Liver (tissue), 3 donors: ENCODE measurements around the gene STXBP4.

Experiments used
- EGR1 ChIP-seq, 2 donors: IDR thresholded peaks; 2 replicates each; pipeline ENCODE4 v1.6.1; 2016 to 2018; ENCODE audit warnings: antibody characterized with exemption in 2 of 2, low read depth in 2 of 2
- FOXA1 ChIP-seq: IDR thresholded peaks from 2 replicates; pipeline ENCODE4 v1.6.1; 2016; ENCODE audit warnings: antibody characterized with exemption
- JUND ChIP-seq, 2 donors: IDR thresholded peaks; 2 replicates each; pipeline ENCODE4 v1.6.1; 2016; ENCODE audit warnings: antibody characterized with exemption in 2 of 2
- RAD21 ChIP-seq, 2 donors: IDR thresholded peaks; 2 replicates each; pipeline ENCODE4 v1.6.1; 2016; ENCODE audit warnings: antibody characterized with exemption in 2 of 2, mild to moderate bottlenecking in 2 of 2
- TAF1 ChIP-seq: conservative IDR thresholded peaks from 2 replicates; pipeline ENCODE4 v1.6.1; 2016; ENCODE audit warnings: antibody characterized with exemption, mild to moderate bottlenecking
- YY1 ChIP-seq: IDR thresholded peaks from 2 replicates; pipeline ENCODE4 v1.6.1; 2016; ENCODE audit warnings: antibody characterized with exemption, mild to moderate bottlenecking
- TF ChIP-seq, protein P1 (sequence below): fragments of 150-350 bp; IDR thresholded peaks from 2 replicates; pipeline ENCODE4 v1.5.1; 2017; ENCODE audit warnings: improper control_type of control experiment, low read depth, low read length; ENCODE audit not compliant: missing input control
- TF ChIP-seq, protein P2 (sequence below): IDR thresholded peaks from 2 replicates; pipeline ENCODE4 v1.6.1; 2016; ENCODE audit warnings: antibody characterized with exemption
- TF ChIP-seq, protein P3 (sequence below): IDR thresholded peaks from 2 replicates; pipeline ENCODE4 v1.6.1; 2016; ENCODE audit warnings: antibody characterized with exemption, mild to moderate bottlenecking
- donor health status: healthy.
- donor health status: healthy.

DNA sequence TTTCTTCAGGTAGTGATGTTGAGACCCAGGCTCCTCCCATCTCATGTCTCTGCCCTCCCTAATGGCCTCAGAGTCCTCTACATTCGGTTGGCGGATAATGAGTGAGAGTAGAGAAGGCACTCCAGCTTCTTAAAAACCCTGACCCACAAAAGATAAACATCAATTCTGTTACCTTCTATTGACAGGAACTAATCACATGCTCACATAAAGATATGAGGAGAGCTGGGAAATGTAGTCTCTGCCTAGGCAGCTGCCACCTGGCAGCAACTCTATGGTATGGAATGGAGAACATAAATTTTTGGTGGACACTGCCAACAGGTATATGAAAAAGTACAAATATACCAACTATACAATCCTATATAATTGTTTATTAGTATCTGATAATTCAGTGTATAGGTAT is 185.5 kb downstream of the STXBP4 start:
- TF ChIP-seq, protein P1, sequence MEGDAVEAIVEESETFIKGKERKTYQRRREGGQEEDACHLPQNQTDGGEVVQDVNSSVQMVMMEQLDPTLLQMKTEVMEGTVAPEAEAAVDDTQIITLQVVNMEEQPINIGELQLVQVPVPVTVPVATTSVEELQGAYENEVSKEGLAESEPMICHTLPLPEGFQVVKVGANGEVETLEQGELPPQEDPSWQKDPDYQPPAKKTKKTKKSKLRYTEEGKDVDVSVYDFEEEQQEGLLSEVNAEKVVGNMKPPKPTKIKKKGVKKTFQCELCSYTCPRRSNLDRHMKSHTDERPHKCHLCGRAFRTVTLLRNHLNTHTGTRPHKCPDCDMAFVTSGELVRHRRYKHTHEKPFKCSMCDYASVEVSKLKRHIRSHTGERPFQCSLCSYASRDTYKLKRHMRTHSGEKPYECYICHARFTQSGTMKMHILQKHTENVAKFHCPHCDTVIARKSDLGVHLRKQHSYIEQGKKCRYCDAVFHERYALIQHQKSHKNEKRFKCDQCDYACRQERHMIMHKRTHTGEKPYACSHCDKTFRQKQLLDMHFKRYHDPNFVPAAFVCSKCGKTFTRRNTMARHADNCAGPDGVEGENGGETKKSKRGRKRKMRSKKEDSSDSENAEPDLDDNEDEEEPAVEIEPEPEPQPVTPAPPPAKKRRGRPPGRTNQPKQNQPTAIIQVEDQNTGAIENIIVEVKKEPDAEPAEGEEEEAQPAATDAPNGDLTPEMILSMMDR, result no peak
- TF ChIP-seq TAF1 (no peak), RAD21 (IDR thresholded peaks at IDR 0.05) (no peak), EGR1 (IDR thresholded peaks at IDR 0.05; ENCODE audit: low read depth in 2 of 2) (no peak), JUND (IDR thresholded peaks at IDR 0.05) (no peak), FOXA1 (no peak), YY1 (no peak)
- TF ChIP-seq, protein P2, sequence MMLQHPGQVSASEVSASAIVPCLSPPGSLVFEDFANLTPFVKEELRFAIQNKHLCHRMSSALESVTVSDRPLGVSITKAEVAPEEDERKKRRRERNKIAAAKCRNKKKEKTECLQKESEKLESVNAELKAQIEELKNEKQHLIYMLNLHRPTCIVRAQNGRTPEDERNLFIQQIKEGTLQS, result no peak
- TF ChIP-seq, protein P3, sequence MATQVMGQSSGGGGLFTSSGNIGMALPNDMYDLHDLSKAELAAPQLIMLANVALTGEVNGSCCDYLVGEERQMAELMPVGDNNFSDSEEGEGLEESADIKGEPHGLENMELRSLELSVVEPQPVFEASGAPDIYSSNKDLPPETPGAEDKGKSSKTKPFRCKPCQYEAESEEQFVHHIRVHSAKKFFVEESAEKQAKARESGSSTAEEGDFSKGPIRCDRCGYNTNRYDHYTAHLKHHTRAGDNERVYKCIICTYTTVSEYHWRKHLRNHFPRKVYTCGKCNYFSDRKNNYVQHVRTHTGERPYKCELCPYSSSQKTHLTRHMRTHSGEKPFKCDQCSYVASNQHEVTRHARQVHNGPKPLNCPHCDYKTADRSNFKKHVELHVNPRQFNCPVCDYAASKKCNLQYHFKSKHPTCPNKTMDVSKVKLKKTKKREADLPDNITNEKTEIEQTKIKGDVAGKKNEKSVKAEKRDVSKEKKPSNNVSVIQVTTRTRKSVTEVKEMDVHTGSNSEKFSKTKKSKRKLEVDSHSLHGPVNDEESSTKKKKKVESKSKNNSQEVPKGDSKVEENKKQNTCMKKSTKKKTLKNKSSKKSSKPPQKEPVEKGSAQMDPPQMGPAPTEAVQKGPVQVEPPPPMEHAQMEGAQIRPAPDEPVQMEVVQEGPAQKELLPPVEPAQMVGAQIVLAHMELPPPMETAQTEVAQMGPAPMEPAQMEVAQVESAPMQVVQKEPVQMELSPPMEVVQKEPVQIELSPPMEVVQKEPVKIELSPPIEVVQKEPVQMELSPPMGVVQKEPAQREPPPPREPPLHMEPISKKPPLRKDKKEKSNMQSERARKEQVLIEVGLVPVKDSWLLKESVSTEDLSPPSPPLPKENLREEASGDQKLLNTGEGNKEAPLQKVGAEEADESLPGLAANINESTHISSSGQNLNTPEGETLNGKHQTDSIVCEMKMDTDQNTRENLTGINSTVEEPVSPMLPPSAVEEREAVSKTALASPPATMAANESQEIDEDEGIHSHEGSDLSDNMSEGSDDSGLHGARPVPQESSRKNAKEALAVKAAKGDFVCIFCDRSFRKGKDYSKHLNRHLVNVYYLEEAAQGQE, result no peak
